Thyroid gland (tissue), 4 donors: ENCODE measurements around the gene MKRN2OS. TPM values are rescaled to one million over a fixed set of nuclear protein-coding genes. Genes with fewer than 3 reads are reported as not detected.
"Not testable (repeated sequence)": the region's sequence is repeated elsewhere in the genome, so short reads cannot be mapped to it uniquely, and the experiment has no call there.

Experiments
- DNase-seq, 2 donors: peaks; one replicate each; pipeline ENCODE4 v3.0.0-alpha.2; 2019
- H3K27ac ChIP-seq, 3 donors: fragments of 200-600 bp; sonication (generic); 1 replicate in 2 of 3; 2 replicates in 1 of 3; pipeline ENCODE4 v1.5.1; 2016 to 2019; ENCODE audit warnings: mild to moderate bottlenecking in 1 of 3, moderate library complexity in 1 of 3
- H3K27me3 ChIP-seq: fragments of 200-600 bp; sonication (generic); one replicate; pipeline ENCODE4 v1.5.1; 2019
- H3K36me3 ChIP-seq, 2 donors: fragments of 200-600 bp; sonication (generic); one replicate each; pipeline ENCODE4 v1.5.1; 2016 to 2019
- H3K4me1 ChIP-seq, 2 donors: fragments of 200-600 bp; sonication (generic); one replicate each; pipeline ENCODE4 v1.5.1; 2017 to 2019
- H3K4me3 ChIP-seq, 3 donors: fragments of 200-600 bp; sonication (generic); replicated peaks in 1 of 3; 1 replicate in 2 of 3; 2 replicates in 1 of 3; pipeline ENCODE4 v1.5.1; 2016; ENCODE audit warnings: mild to moderate bottlenecking in 1 of 3
- H3K9me3 ChIP-seq: fragments of 200-600 bp; sonication (generic); one replicate; pipeline ENCODE4 v1.5.1; 2017
- CTCF ChIP-seq, 6 experiments: fragments of 200-600 bp in 3 of 6; fragments of 450-650 bp in 3 of 6; sonication (generic) in 3 of 6; IDR thresholded peaks; one replicate each; pipeline ENCODE4 v1.5.1; 2016 to 2019; ENCODE audit warnings: antibody characterized with exemption in 6 of 6, mild to moderate bottlenecking in 2 of 6, inconsistent platforms in 1 of 6, moderate library complexity in 1 of 6
- POLR2A ChIP-seq, 2 donors: fragments of 450-650 bp; IDR thresholded peaks; one replicate each; pipeline ENCODE4 v1.6.1; 2017; ENCODE audit warnings: antibody characterized with exemption in 2 of 2, mild to moderate bottlenecking in 2 of 2, moderate library complexity in 1 of 2
- WGBS, 2 donors: methylation state at CpG; one replicate each; pipeline ENCODE4 v1.1.5; 2017; 5-methylcytosine and 5-hydroxymethylcytosine counted together
- intact Hi-C: fragments of 100-400 bp; cut with DNase I; formaldehyde crosslinking; loops from one replicate; pipeline ENCODE4 v1.15.1; 2023
- total RNA-seq, 4 donors: library from RNA; depleted of rRNA; stranded (reverse); fragments of >200 nt; gene quantifications; one replicate each; pipeline ENCODE4 v1.2.3, GENCODE V29; 2016

MKRN2OS gene
- total RNA-seq, 4 donors from 2014 or later = not detected

- intact Hi-C loops = no loop called here
- peak in 1 of 2 donors; percentile 15 for DNase-seq
- TF ChIP-seq POLR2A (IDR thresholded peaks at IDR 0.05) (no peak), CTCF (IDR thresholded peaks at IDR 0.05) (no peak)
- Histone ChIP-seq H3K4me1 (peaks cover 14 to 26% of the 10 kb centered on the region in 2 donors), H3K27me3 (peaks cover 4% of the 10 kb centered on the region), H3K36me3 (no peaks in the 10 kb centered on the region), H3K4me3 (peak overlapping the region in 2 of 3 donors; percentile 0 to 20), H3K27ac (no peak overlapping the region), H3K9me3 (no peaks in the 10 kb centered on the region)
- WGBS, 2 donors = 8 to 13% methylated on average over 26 of the region's 26 CpGs
Observed at GRCh38 chr3:12553921-12554391, 8.7 kb upstream of the MKRN2OS start.

- Histone ChIP-seq H3K9me3 (no peaks in the 10 kb centered on the region), H3K27ac (no peak overlapping the region), H3K27me3 (peaks cover 4% of the 10 kb centered on the region), H3K36me3 (no peaks in the 10 kb centered on the region), H3K4me3 (no peak overlapping the region), H3K4me1 (peaks cover 0 to 7% of the 10 kb centered on the region in 2 donors)
- intact Hi-C loops = loop anchor here (10.0 kb wide), 1 partner anchor 175 kb away; no protein-coding TSS in a partner anchor
- TF ChIP-seq POLR2A (IDR thresholded peaks at IDR 0.05) = no peak
- 75 to 78% methylated on average over 7 of the region's 7 CpGs for WGBS, 2 donors
- DNase-seq = no peak
Observed at GRCh38 chr3:12549971-12550760, 4.9 kb upstream of the MKRN2OS start.

GRCh38 chr3:12544652-12545472, 437 bp downstream of the MKRN2OS start:
- intact Hi-C loops = loop anchor here (10.0 kb wide), 1 partner anchor 180 kb away; no protein-coding TSS in a partner anchor
- Histone ChIP-seq H3K4me1 (no peaks in the 10 kb centered on the region), H3K9me3 (no peaks in the 10 kb centered on the region), H3K4me3 (no peak overlapping the region), H3K27me3 (no peaks in the 10 kb centered on the region), H3K27ac (no peak overlapping the region), H3K36me3 (no peaks in the 10 kb centered on the region)
- TF ChIP-seq POLR2A (IDR thresholded peaks at IDR 0.05) (no peak), CTCF (IDR thresholded peaks at IDR 0.05) (no peak)
- no peak for DNase-seq
- 57 to 72% methylated on average over 11 of the region's 11 CpGs for WGBS, 2 donors

GRCh38 chr3:12543497-12543896, 1.8 kb downstream of the MKRN2OS start:
- H3K4me1 ChIP-seq, H3K9me3 ChIP-seq, H3K4me3 ChIP-seq, H3K27me3 ChIP-seq, H3K36me3 ChIP-seq, H3K27ac ChIP-seq, DNase-seq: not testable (repeated sequence)
- 92 to 95% methylated on average over 12 of the region's 12 CpGs for WGBS, 2 donors
- intact Hi-C loops = loop anchor here (10.0 kb wide), 1 partner anchor 181 kb away; no protein-coding TSS in a partner anchor

GRCh38 chr3:12541625-12542024, 3.7 kb downstream of the MKRN2OS start:
- intact Hi-C loops = loop anchor here (10.0 kb wide), 1 partner anchor 183 kb away; no protein-coding TSS in a partner anchor
- 58 to 73% methylated on average over 8 of the region's 8 CpGs for WGBS, 2 donors

More at GRCh38 chr3:12541625-12542024, 3.7 kb downstream of the MKRN2OS start:
- H3K36me3 ChIP-seq = no peaks in the 10 kb centered on the region
- H3K4me1 ChIP-seq = no peaks in the 10 kb centered on the region
- no peaks in the 10 kb centered on the region for H3K27me3 ChIP-seq
- DNase-seq = peak; percentile 39 to 52
- TF ChIP-seq POLR2A (IDR thresholded peaks at IDR 0.05) = no peak
- TF ChIP-seq CTCF (IDR thresholded peaks at IDR 0.05) = peak in 3 of 6 experiments; percentile 11 to 36 (median 28)
- H3K9me3 ChIP-seq = no peaks in the 10 kb centered on the region
- no peak overlapping the region for H3K27ac ChIP-seq
- no peak overlapping the region for H3K4me3 ChIP-seq
